SK-N-SH (cell line): ENCODE results near the gene VPS13C.

Experiments
- CHD2 ChIP-seq: fragments of 150-350 bp; IDR thresholded peaks from 2 replicates; pipeline ENCODE4 v1.6.1; 2018; ENCODE audit warnings: low read length; ENCODE audit not compliant: partially characterized antibody
- CTCF ChIP-seq: fragments of 200-600 bp; sonication (generic); IDR thresholded peaks from 2 replicates; pipeline ENCODE4 v1.6.1; 2017; ENCODE audit warnings: antibody characterized with exemption, mild to moderate bottlenecking, moderate library complexity
- FOSL2 ChIP-seq: IDR thresholded peaks from 2 replicates; pipeline ENCODE4 v1.4.0; 2012; ENCODE audit warnings: low read depth, mild to moderate bottlenecking, moderate library complexity, borderline replicate concordance
- MEF2A ChIP-seq: IDR thresholded peaks from 2 replicates; pipeline ENCODE4 v1.4.0; 2012; ENCODE audit warnings: low read depth, borderline replicate concordance
- TF ChIP-seq, protein P1 (sequence below): IDR thresholded peaks from 2 replicates; pipeline ENCODE4 v1.6.1; 2012; ENCODE audit warnings: mild to moderate bottlenecking, low read depth, low read length, moderate library complexity

DNA sequence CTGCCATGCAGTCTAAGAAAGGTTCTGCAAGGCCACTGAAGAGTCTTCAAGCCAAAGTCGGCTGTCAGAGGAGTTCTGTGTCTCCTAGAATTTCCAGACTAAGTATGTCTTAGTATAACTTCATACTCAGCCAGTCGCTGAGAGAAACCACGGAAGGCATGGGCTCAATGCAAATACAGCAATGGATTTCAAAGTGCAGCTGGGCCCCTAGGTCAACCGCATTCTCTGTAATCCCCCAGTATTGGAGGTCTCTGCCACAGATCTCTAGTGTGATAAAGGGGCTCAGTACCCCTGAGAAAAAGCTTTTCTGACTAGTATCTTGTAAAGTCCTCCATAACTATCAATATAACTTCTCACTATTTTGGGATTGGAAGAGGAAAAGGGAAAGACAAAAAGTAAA, 208.3 kb downstream of the VPS13C start:
- no peak for TF ChIP-seq CHD2
- TF ChIP-seq CTCF, result no peak
- no peak for TF ChIP-seq FOSL2
- TF ChIP-seq, protein P1, sequence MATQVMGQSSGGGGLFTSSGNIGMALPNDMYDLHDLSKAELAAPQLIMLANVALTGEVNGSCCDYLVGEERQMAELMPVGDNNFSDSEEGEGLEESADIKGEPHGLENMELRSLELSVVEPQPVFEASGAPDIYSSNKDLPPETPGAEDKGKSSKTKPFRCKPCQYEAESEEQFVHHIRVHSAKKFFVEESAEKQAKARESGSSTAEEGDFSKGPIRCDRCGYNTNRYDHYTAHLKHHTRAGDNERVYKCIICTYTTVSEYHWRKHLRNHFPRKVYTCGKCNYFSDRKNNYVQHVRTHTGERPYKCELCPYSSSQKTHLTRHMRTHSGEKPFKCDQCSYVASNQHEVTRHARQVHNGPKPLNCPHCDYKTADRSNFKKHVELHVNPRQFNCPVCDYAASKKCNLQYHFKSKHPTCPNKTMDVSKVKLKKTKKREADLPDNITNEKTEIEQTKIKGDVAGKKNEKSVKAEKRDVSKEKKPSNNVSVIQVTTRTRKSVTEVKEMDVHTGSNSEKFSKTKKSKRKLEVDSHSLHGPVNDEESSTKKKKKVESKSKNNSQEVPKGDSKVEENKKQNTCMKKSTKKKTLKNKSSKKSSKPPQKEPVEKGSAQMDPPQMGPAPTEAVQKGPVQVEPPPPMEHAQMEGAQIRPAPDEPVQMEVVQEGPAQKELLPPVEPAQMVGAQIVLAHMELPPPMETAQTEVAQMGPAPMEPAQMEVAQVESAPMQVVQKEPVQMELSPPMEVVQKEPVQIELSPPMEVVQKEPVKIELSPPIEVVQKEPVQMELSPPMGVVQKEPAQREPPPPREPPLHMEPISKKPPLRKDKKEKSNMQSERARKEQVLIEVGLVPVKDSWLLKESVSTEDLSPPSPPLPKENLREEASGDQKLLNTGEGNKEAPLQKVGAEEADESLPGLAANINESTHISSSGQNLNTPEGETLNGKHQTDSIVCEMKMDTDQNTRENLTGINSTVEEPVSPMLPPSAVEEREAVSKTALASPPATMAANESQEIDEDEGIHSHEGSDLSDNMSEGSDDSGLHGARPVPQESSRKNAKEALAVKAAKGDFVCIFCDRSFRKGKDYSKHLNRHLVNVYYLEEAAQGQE, result no peak
- no peak for TF ChIP-seq MEF2A
